ENCODE measurements around the gene SQSTM1. TPM values are rescaled to one million over a fixed set of nuclear protein-coding genes. Genes with fewer than 3 reads are reported as not detected.
A peak's percentile ranks its signal among the peaks of the same experiment; 100 is the strongest.

Gene SQSTM1
- total and polyA plus RNA-seq, 12 donors: 258 to 2,312 (median 660) TPM

- H3K4me3 ChIP-seq: no peak overlapping the region
- H3K27ac ChIP-seq: peak overlapping the region in 4 of 5 donors; percentile 8 to 86 (median 58)
- peak; percentile 37 to 76 (median 52) for DNase-seq
- peaks cover 10 to 41% of the 10 kb centered on the region in 2 donors for H3K4me1 ChIP-seq (replicated peaks in 1 of 2)
- WGBS, 4 donors: 48 to 78% (median 64%) methylated on average over 12 to 15 of the region's 15 CpGs
- no peaks in the 10 kb centered on the region for H3K36me3 ChIP-seq (replicated peaks in 1 of 2)
- H3K9me3 ChIP-seq (replicated peaks in 1 of 3): no peaks in the 10 kb centered on the region
- no peak for TF ChIP-seq POLR2A (IDR thresholded peaks at IDR 0.05)
- intact Hi-C loops (cut with DNase I): no loop called here
- no peaks in the 10 kb centered on the region for H3K27me3 ChIP-seq
Measured at GRCh38 chr5:179791881-179792611, 28.7 kb upstream of the SQSTM1 start.

DNA sequence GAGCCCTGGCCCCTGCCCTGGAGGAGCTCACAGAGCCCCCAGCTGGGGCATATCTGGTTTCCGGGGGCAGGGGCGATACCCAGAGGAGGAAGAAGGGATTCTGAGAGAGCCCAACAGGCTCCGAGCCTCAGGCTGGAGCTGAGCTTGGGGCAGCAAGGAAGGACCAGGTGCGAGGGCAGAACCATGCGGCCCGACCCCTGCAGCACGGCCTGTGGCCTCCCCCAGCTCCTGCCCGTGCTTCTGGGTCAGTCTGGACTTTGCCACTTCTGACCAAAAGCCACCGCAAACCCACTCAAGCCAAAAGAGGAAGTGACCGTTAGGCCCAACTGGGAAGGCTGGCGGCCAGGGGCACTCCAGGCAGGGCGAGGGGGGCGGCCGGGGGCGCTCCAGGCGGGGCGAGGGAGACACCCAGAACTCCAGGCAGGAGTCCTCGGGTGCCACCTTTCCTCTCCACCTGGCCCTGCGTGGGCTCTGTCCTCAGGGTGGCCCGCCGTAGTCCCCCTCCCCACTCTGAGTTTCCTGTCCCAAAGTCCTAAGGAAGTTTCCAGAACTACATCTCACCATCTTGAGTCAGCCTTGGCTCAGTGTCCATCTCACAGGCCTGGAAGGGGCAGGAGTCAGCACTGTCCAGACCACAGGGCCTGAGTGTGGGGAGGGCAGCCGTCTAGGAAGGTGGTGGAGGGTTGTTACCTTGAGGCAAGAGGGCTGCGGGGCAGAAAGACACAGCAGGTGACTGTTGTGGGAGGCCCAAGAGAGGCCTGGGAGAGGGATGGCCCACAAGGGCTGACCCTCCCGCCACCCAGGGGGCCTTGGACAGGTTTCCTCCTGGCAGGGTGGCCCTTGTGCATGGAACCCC, 27.9 kb upstream of the SQSTM1 start:
- Histone ChIP-seq H3K27ac (peak overlapping the region in 4 of 5 donors; percentile 35 to 86 (median 58)), H3K36me3 (replicated peaks in 1 of 2) (peaks cover 0 to 7% of the 10 kb centered on the region in 2 donors), H3K4me1 (replicated peaks in 1 of 2) (peaks cover 10 to 42% of the 10 kb centered on the region in 2 donors), H3K4me3 (no peak overlapping the region), H3K9me3 (replicated peaks in 1 of 3) (no peaks in the 10 kb centered on the region), H3K27me3 (no peaks in the 10 kb centered on the region)
- WGBS, 4 donors: 67 to 79% (median 78%) methylated on average over 10 to 24 of the region's 24 CpGs
- TF ChIP-seq CTCF (IDR thresholded peaks at IDR 0.05) (no peak), POLR2A (IDR thresholded peaks at IDR 0.05) (no peak)
- intact Hi-C loops (cut with DNase I): no loop called here
- DNase-seq: peak in 6 of 7 donors; percentile 24 to 47 (median 39)

DNA sequence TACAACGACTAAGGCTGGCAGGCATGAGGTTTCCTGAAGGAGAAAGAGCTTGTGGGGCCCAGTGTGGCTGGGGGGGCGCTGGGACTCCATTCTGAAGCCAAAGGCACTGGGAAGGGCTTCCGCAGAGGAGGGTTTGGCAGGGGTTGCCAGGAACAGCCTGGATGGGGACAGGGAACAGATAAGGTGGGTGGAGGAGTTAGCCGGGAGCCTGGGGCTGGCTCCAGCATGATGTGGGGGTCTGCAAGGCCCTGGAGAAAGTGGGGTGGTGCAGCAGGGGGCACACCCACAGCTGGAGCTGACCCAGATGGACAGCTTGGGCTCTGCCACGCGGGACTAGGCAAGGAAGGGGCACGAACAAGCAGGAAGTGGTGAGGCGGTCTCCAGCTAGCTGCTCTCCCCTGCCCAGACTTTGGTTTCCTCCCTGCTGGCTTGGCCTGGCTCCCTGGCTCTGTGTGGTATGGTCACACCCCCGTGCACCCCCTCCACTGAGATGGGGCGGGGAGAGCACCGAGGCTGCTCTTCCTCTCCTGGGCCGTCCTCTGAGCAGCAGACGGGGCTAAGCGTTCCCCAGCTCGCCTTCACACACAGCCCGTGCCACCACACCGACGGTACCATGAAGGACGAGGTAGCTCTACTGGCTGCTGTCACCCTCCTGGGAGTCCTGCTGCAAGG, 27.1 kb upstream of the SQSTM1 start, which contains the start of gene LTC4S:
TSS of gene LTC4S (plus strand) at position 519 of the 672 bp plus-strand sequence. CDS start at position 614, 95 bp downstream.
- WGBS, 4 donors: 44 to 62% (median 55%) methylated on average over 9 to 19 of the region's 19 CpGs
- Histone ChIP-seq H3K9me3 (replicated peaks in 1 of 3) (no peaks in the 10 kb centered on the region), H3K27me3 (no peaks in the 10 kb centered on the region), H3K27ac (peak within 1 kb of the TSS in 4 of 5 donors; percentile 35 to 88 (median 86)), H3K36me3 (replicated peaks in 1 of 2) (peaks cover 0 to 15% of the 10 kb centered on the region in 2 donors), H3K4me3 (peak within 1 kb of the TSS in 1 of 4 donors; percentile 64), H3K4me1 (replicated peaks in 1 of 2) (peaks cover 10 to 42% of the 10 kb centered on the region in 2 donors)
- DNase-seq: peak; percentile 66 to 85 (median 77)
- intact Hi-C loops (cut with DNase I): no loop called here
- peak; percentile 15 to 29 for TF ChIP-seq POLR2A (IDR thresholded peaks at IDR 0.05)
- TF ChIP-seq CTCF (IDR thresholded peaks at IDR 0.05): no peak

DNA sequence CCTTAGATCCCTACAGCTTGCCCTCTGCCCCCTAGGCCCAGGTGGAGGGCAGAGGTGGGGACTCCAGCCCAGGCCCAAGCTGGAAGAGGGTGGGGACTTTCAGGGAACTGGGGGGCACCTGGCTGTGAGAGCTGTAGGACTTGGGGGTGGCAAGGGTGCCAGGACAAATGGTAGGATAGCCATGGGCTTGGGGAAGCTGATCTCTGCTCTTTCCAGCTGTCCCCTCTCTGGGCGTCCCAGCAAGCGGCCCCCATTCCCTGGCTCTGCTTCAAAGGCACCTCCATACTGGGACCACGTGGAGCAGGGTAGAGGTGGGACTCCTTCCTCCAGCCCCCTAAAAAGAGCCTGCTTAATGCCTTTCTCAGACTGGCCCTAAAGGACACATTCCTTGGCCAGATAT, 26.5 kb upstream of the SQSTM1 start:
- intact Hi-C loops (cut with DNase I): no loop called here
- H3K9me3 ChIP-seq (replicated peaks in 1 of 3): no peaks in the 10 kb centered on the region
- H3K36me3 ChIP-seq (replicated peaks in 1 of 2): peaks cover 0 to 21% of the 10 kb centered on the region in 2 donors
- H3K4me1 ChIP-seq (replicated peaks in 1 of 2): peaks cover 10 to 42% of the 10 kb centered on the region in 2 donors
- no peak for TF ChIP-seq CTCF (IDR thresholded peaks at IDR 0.05)
- no peak for TF ChIP-seq POLR2A (IDR thresholded peaks at IDR 0.05)
- WGBS, 4 donors: 68 to 72% (median 68%) methylated on average over 3 of the region's 3 CpGs; no CpG with 5 or more reads in 1 of the 4 donors
- DNase-seq: peak in 1 of 7 donors; percentile 21
- H3K27me3 ChIP-seq: no peaks in the 10 kb centered on the region
- peak overlapping the region in 1 of 4 donors; percentile 64 for H3K4me3 ChIP-seq
- peak overlapping the region in 2 of 5 donors; percentile 78 to 86 for H3K27ac ChIP-seq

All from adrenal gland (tissue), 12 donors.